Keratinocyte (primary cell): ENCODE data around the gene AGTRAP. TPM values are rescaled to one million over a fixed set of nuclear protein-coding genes. Genes with fewer than 3 reads are reported as not detected.

Source experiments
- DNase-seq: peaks from one replicate; pipeline ENCODE4 v3.0.0-alpha.2; 2011; ENCODE audit warnings: low read depth, missing footprints, low spot score
- FAIRE-seq: peaks from 2 replicates; lab custom pipeline; 2011; peaks lifted over from hg19 to GRCh38; lab: Jason Lieb, UNC
- H2AFZ ChIP-seq: 2 replicates; pipeline ENCODE4 v1.6.0; 2012; ENCODE audit warnings: low read length, control low read depth, inconsistent platforms; ENCODE audit not compliant: control insufficient read depth
- H3K27ac ChIP-seq: 2 replicates; pipeline ENCODE4 v1.5.1; 2011; ENCODE audit warnings: low read length; ENCODE audit not compliant: control insufficient read depth, insufficient read depth
- H3K27me3 ChIP-seq: 3 replicates; pipeline ENCODE4 v1.6.0; 2011; ENCODE audit warnings: low read length; ENCODE audit not compliant: control insufficient read depth, insufficient read depth; ENCODE audit errors: extremely low read depth
- H3K36me3 ChIP-seq, 2 experiments: 2 replicates in 1 of 2; 3 replicates in 1 of 2; pipeline ENCODE4 v1.5.1; 2011; ENCODE audit warnings: low read length in 2 of 2, mild to moderate bottlenecking in 1 of 2; ENCODE audit not compliant: control insufficient read depth in 2 of 2, insufficient read depth in 2 of 2; ENCODE audit errors: extremely low read depth in 1 of 2
- H3K4me1 ChIP-seq: 3 replicates; pipeline ENCODE4 v1.5.1; 2011; ENCODE audit warnings: low read length; ENCODE audit not compliant: control insufficient read depth, insufficient read depth; ENCODE audit errors: extremely low read depth
- H3K4me2 ChIP-seq: 3 replicates; pipeline ENCODE4 v1.6.0; 2011; ENCODE audit warnings: low read depth, low read length; ENCODE audit not compliant: control insufficient read depth, insufficient read depth; ENCODE audit errors: extremely low read depth
- H3K4me3 ChIP-seq, 3 experiments: fragments of 200-600 bp in 1 of 3; sonication (generic) in 1 of 3; 2 replicates in 2 of 3; 3 replicates in 1 of 3; pipeline ENCODE4 v1.5.1; 2011 to 2016; ENCODE audit warnings: low read length in 3 of 3, mild to moderate bottlenecking in 3 of 3, control low read depth in 2 of 3, inconsistent platforms in 1 of 3, low read depth in 1 of 3, mixed read lengths in 1 of 3, mixed run types in 1 of 3, moderate library complexity in 1 of 3; ENCODE audit not compliant: control insufficient read depth in 2 of 3, insufficient read depth in 2 of 3; ENCODE audit errors: extremely low read depth in 1 of 3
- H3K79me2 ChIP-seq: 2 replicates; pipeline ENCODE4 v1.6.0; 2012; ENCODE audit warnings: low read length; ENCODE audit not compliant: control insufficient read depth, insufficient read depth
- H3K9ac ChIP-seq: 3 replicates; pipeline ENCODE4 v1.6.0; 2011; ENCODE audit warnings: low read length; ENCODE audit not compliant: control insufficient read depth, insufficient read depth; ENCODE audit errors: extremely low read depth
- H3K9me1 ChIP-seq: 3 replicates; pipeline ENCODE4 v1.6.0; 2011; ENCODE audit warnings: low read length; ENCODE audit not compliant: control insufficient read depth, insufficient read depth; ENCODE audit errors: extremely low read depth
- H3K9me3 ChIP-seq: 2 replicates; pipeline ENCODE4 v1.5.1; 2012; ENCODE audit warnings: low read depth, low read length; ENCODE audit not compliant: control insufficient read depth
- H4K20me1 ChIP-seq: 3 replicates; pipeline ENCODE4 v1.6.0; 2011; ENCODE audit warnings: low read length; ENCODE audit not compliant: control insufficient read depth, insufficient read depth; ENCODE audit errors: extremely low read depth
- CTCF ChIP-seq, 3 experiments: IDR thresholded peaks in 1 of 3; conservative IDR thresholded peaks in 1 of 3; optimal IDR thresholded peaks in 1 of 3; 2 replicates in 2 of 3; 3 replicates in 1 of 3; pipeline versions ENCODE3 to v1.5.1; 2011; ENCODE audit warnings: low read length in 3 of 3, mild to moderate bottlenecking in 3 of 3, moderate library complexity in 2 of 3, control low read depth in 1 of 3, inconsistent platforms in 1 of 3; ENCODE audit not compliant: insufficient read depth in 2 of 3; ENCODE audit errors: extremely low read depth in 1 of 3
- EZH2 ChIP-seq: IDR thresholded peaks from one replicate; pipeline ENCODE4 v1.6.1; 2012; ENCODE audit warnings: inconsistent platforms, mild to moderate bottlenecking, low read length, moderate library complexity
- dilution Hi-C: fragments of 300-500 bp; cut with MboI; formaldehyde crosslinking; loops from one replicate; pipeline ENCODE4 v1.7.0; 2020; ENCODE audit warnings: low sequenced_read_pairs; ENCODE audit not compliant: extremely low pct_ligation_motif_present
- polyA plus RNA-seq, 5 experiments: library from polyadenylated mRNA; depleted of rRNA in 3 of 5; stranded (reverse) in 3 of 5; stranded (forward) in 1 of 5; unstranded in 1 of 5; fragments of >200 nt; gene quantifications; 1 replicate in 1 of 5; 2 replicates in 3 of 5; 3 replicates in 1 of 5; pipeline versions ENCODE4 v1.2.1 to v1.2.3, GENCODE V29; 2011 to 2012; ENCODE audit warnings: missing spikeins in 2 of 5, low read depth in 1 of 5, low replicate concordance in 1 of 5

The AGTRAP gene
- polyA plus RNA-seq, 1 donor (not counting 4 experiments of a cell fraction or from before 2014, with no cell fraction given), result 36.7 TPM

GRCh38 chr1:11701981-11702803, 33.7 kb upstream of the AGTRAP start:
- dilution Hi-C loops, result no loop called here
- Histone ChIP-seq H3K9ac (no peak overlapping the region), H3K79me2 (no peaks in the 10 kb centered on the region), H3K4me1 (peaks cover 3% of the 10 kb centered on the region), H3K4me2 (no peak overlapping the region), H3K27me3 (peaks cover 53% of the 10 kb centered on the region), H3K27ac (no peak overlapping the region), H4K20me1 (no peaks in the 10 kb centered on the region), H2AFZ (no peak overlapping the region), H3K36me3 (no peaks in the 10 kb centered on the region), H3K9me3 (no peaks in the 10 kb centered on the region), H3K9me1 (no peaks in the 10 kb centered on the region), H3K4me3 (no peak overlapping the region)
- peak; percentile 65 for TF ChIP-seq EZH2
- TF ChIP-seq CTCF (optimal IDR thresholded peaks at IDR 0.05 in 1 of 3, IDR thresholded peaks at IDR 0.05 in 1 of 3, conservative IDR thresholded peaks at IDR 0.05 in 1 of 3; ENCODE audit: extremely low read depth in 1 of 3, insufficient read depth in 2 of 3, low read length in 3 of 3), result no peak
- DNase-seq (no peak), FAIRE-seq (no peak)

GRCh38 chr1:11703357-11704193, 32.4 kb upstream of the AGTRAP start:
- Histone ChIP-seq H3K4me3 (no peak overlapping the region), H3K4me1 (peaks cover 3% of the 10 kb centered on the region), H3K36me3 (no peaks in the 10 kb centered on the region), H3K9me1 (no peaks in the 10 kb centered on the region), H3K9ac (no peak overlapping the region), H3K79me2 (no peaks in the 10 kb centered on the region), H3K27ac (no peak overlapping the region), H3K9me3 (no peaks in the 10 kb centered on the region), H4K20me1 (no peaks in the 10 kb centered on the region), H2AFZ (no peak overlapping the region), H3K27me3 (peaks cover 57% of the 10 kb centered on the region), H3K4me2 (no peak overlapping the region)
- dilution Hi-C loops, result no loop called here
- DNase-seq (no peak), FAIRE-seq (no peak)
- no peak for TF ChIP-seq EZH2
- no peak for TF ChIP-seq CTCF (optimal IDR thresholded peaks at IDR 0.05 in 1 of 3, IDR thresholded peaks at IDR 0.05 in 1 of 3, conservative IDR thresholded peaks at IDR 0.05 in 1 of 3; ENCODE audit: extremely low read depth in 1 of 3, insufficient read depth in 2 of 3, low read length in 3 of 3)
